IMR-90 (cell line): Measurements from ENCODE around the gene FHAD1. TPM values are rescaled to one million over a fixed set of nuclear protein-coding genes. Genes with fewer than 3 reads are reported as not detected.
A peak's percentile ranks its signal among the peaks of the same experiment; 100 is the strongest.

Experiments
- ATAC-seq: fragments of 200-7000 bp; cut with Tn5 transposase; 2 replicates; pipeline ENCODE4 v1.9.1; 2020; ENCODE audit warnings: low read depth, mild to moderate bottlenecking, moderate library complexity
- BruUV-seq: library from RNA; stranded (reverse); fragments of 400-500 nt; replicated peaks from 2 replicates; lab custom pipeline; 2021; lab: Mats Ljungman, UMichigan
- CTCF ChIA-PET: fragments of 300-600 bp; formaldehyde crosslinking; extraction: SDS; loops from one replicate; lab custom pipeline; 2021; ENCODE audit warnings: antibody characterized with exemption; lab: Yijun Ruan, JAX
- POLR2A ChIA-PET: fragments of 300-600 bp; sonication (Branson Sonifier 250); formaldehyde crosslinking; loops from one replicate; lab custom pipeline; 2022; ENCODE audit warnings: antibody characterized with exemption; ENCODE audit not compliant: unreplicated experiment; lab: Charles Lee
- DNase-seq: peaks from one replicate; pipeline ENCODE4 v3.0.0; 2013
- H2AFZ ChIP-seq: replicated peaks from 2 replicates; pipeline ENCODE3; 2013; ENCODE audit warnings: low read length, mild to moderate bottlenecking; ENCODE audit not compliant: poor library complexity
- H2AK5ac ChIP-seq: 2 replicates; pipeline ENCODE4 v1.6.1; 2013; ENCODE audit warnings: low read depth, low read length, inconsistent platforms
- H2AK9ac ChIP-seq: replicated peaks from 2 replicates; pipeline ENCODE3; 2013; ENCODE audit warnings: mild to moderate bottlenecking, low read depth, low read length, moderate library complexity; ENCODE audit not compliant: poor library complexity
- H2BK120ac ChIP-seq: 2 replicates; pipeline ENCODE4 v1.6.1; 2013; ENCODE audit warnings: low read depth, low read length, inconsistent platforms
- H2BK15ac ChIP-seq: 3 replicates; pipeline ENCODE4 v1.6.1; 2013; ENCODE audit warnings: low read depth, low read length, inconsistent platforms
- H2BK20ac ChIP-seq: 2 replicates; pipeline ENCODE4 v1.6.1; 2013; ENCODE audit warnings: low read depth, mild to moderate bottlenecking, inconsistent platforms, low read length, moderate library complexity
- H2BK5ac ChIP-seq: 2 replicates; pipeline ENCODE4 v1.6.1; 2013; ENCODE audit warnings: mild to moderate bottlenecking, low read depth, low read length, inconsistent platforms; ENCODE audit not compliant: poor library complexity, severe bottlenecking
- H3K14ac ChIP-seq: replicated peaks from 2 replicates; pipeline ENCODE4 v1.6.1; 2013; ENCODE audit warnings: low read depth, low read length, inconsistent platforms
- H3K18ac ChIP-seq: 2 replicates; pipeline ENCODE4 v1.6.1; 2013; ENCODE audit warnings: low read depth, low read length, control low read depth
- H3K23ac ChIP-seq: 2 replicates; pipeline ENCODE4 v1.6.1; 2013; ENCODE audit warnings: low read depth, low read length, inconsistent platforms
- H3K27ac ChIP-seq: 2 replicates; pipeline ENCODE4 v1.5.1; 2013; ENCODE audit warnings: mild to moderate bottlenecking, control low read depth, low read length; ENCODE audit not compliant: insufficient read depth
- H3K27me3 ChIP-seq: 2 replicates; pipeline ENCODE4 v1.6.1; 2013; ENCODE audit warnings: low read length; ENCODE audit not compliant: control insufficient read depth, insufficient read depth
- H3K36me3 ChIP-seq: 2 replicates; pipeline ENCODE4 v1.6.1; 2013; ENCODE audit warnings: low read length, mixed read lengths; ENCODE audit not compliant: control insufficient read depth, insufficient read depth
- H3K4ac ChIP-seq: 2 replicates; pipeline ENCODE4 v1.6.1; 2013; ENCODE audit warnings: low read depth, low read length, inconsistent platforms
- H3K4me1 ChIP-seq: 2 replicates; pipeline ENCODE4 v1.6.1; 2013; ENCODE audit warnings: low read length, mixed read lengths; ENCODE audit not compliant: control insufficient read depth, insufficient read depth
- H3K4me2 ChIP-seq: 2 replicates; pipeline ENCODE4 v1.6.1; 2013; ENCODE audit warnings: low read depth, mild to moderate bottlenecking, control low read depth, low read length, moderate library complexity
- H3K4me3 ChIP-seq: 2 replicates; pipeline ENCODE4 v1.5.1; 2013; ENCODE audit warnings: low read depth, mild to moderate bottlenecking, control low read depth, low read length, moderate library complexity; ENCODE audit not compliant: insufficient read depth
- H3K56ac ChIP-seq: 2 replicates; pipeline ENCODE4 v1.6.1; 2013; ENCODE audit warnings: low read length, inconsistent platforms; ENCODE audit not compliant: insufficient read depth; ENCODE audit errors: extremely low read depth
- H3K79me1 ChIP-seq, 2 experiments: 2 replicates each; pipeline ENCODE4 v1.6.1; 2013; ENCODE audit warnings: low read length in 2 of 2, inconsistent platforms in 1 of 2, low read depth in 1 of 2
- H3K9ac ChIP-seq: 2 replicates; pipeline ENCODE4 v1.6.1; 2013; ENCODE audit warnings: low read depth, low read length, control low read depth
- H3K9me1 ChIP-seq: 2 replicates; pipeline ENCODE4 v1.6.1; 2013; ENCODE audit warnings: low read length, inconsistent platforms; ENCODE audit not compliant: insufficient read depth
- H3K9me3 ChIP-seq: 2 replicates; pipeline ENCODE4 v1.6.1; 2013; ENCODE audit warnings: low read length; ENCODE audit not compliant: control insufficient read depth, insufficient read depth
- H4K20me1 ChIP-seq: 2 replicates; pipeline ENCODE4 v1.6.1; 2013; ENCODE audit warnings: low read length, inconsistent platforms; ENCODE audit not compliant: insufficient read depth
- H4K5ac ChIP-seq: 2 replicates; pipeline ENCODE4 v1.6.1; 2013; ENCODE audit warnings: mild to moderate bottlenecking, low read depth, low read length, control low read depth
- H4K8ac ChIP-seq, 2 experiments: 2 replicates each; pipeline ENCODE4 v1.6.1; 2013; ENCODE audit warnings: low read depth in 2 of 2, low read length in 2 of 2, control low read depth in 1 of 2, inconsistent platforms in 1 of 2
- H4K91ac ChIP-seq: 2 replicates; pipeline ENCODE4 v1.6.1; 2013; ENCODE audit warnings: low read depth, low read length, inconsistent platforms; ENCODE audit not compliant: insufficient read depth
- BHLHE40 ChIP-seq: fragments of 150-350 bp; IDR thresholded peaks from 2 replicates; pipeline ENCODE4 v1.6.1; 2016; ENCODE audit warnings: mild to moderate bottlenecking, low read depth, low read length
- CEBPB ChIP-seq: IDR thresholded peaks from 2 replicates; pipeline ENCODE4 v1.6.1; 2012; ENCODE audit warnings: low read depth, low read length, improper control_type of control experiment
- FOS ChIP-seq: fragments of 150-350 bp; IDR thresholded peaks from 2 replicates; pipeline ENCODE4 v1.6.1; 2016; ENCODE audit warnings: low read depth, low read length
- MXI1 ChIP-seq: IDR thresholded peaks from 2 replicates; pipeline ENCODE4 v1.6.1; 2012; ENCODE audit warnings: low read depth, mild to moderate bottlenecking, low read length, moderate library complexity, borderline replicate concordance
- NFE2L2 ChIP-seq: fragments of 150-350 bp; IDR thresholded peaks from 2 replicates; pipeline ENCODE4 v1.6.1; 2016; ENCODE audit warnings: low read depth, mild to moderate bottlenecking, low read length
- RAD21 ChIP-seq: IDR thresholded peaks from 2 replicates; pipeline ENCODE4 v1.6.1; 2012; ENCODE audit warnings: low read length, improper control_type of control experiment
- RCOR1 ChIP-seq: IDR thresholded peaks from 2 replicates; pipeline ENCODE4 v1.6.1; 2012; ENCODE audit warnings: mild to moderate bottlenecking, low read length, improper control_type of control experiment; ENCODE audit not compliant: insufficient replicate concordance
- RFX5 ChIP-seq: IDR thresholded peaks from 2 replicates; pipeline ENCODE4 v1.8.0; 2012; ENCODE audit warnings: low read depth, mild to moderate bottlenecking, low read length, moderate library complexity
- SMC3 ChIP-seq: fragments of 150-350 bp; IDR thresholded peaks from 2 replicates; pipeline ENCODE4 v1.6.1; 2016; ENCODE audit warnings: low read depth, mild to moderate bottlenecking, antibody characterized with exemption, low read length, moderate library complexity
- WGBS, 2 experiments: methylation state at CpG; one replicate each; pipeline versions ENCODE4 v1.1.5 to v1.1.7; 2013; ENCODE audit warnings: missing lambda C conversion rate in 2 of 2; ENCODE audit not compliant: insufficient read length in 1 of 2; ENCODE audit errors: extremely low coverage in 2 of 2; 5-methylcytosine and 5-hydroxymethylcytosine counted together
- dilution Hi-C: fragments of 300-500 bp; cut with HindIII; formaldehyde crosslinking; loops from one replicate; pipeline ENCODE4 v1.14.3; 2018; ENCODE audit warnings: low sequenced_read_pairs; ENCODE audit not compliant: unreplicated experiment
- in situ Hi-C: fragments of 300-500 bp; cut with MboI; formaldehyde crosslinking; loops from 3 replicates; pipeline ENCODE4 v1.14.3; 2019; ENCODE audit warnings: low sequenced_read_pairs, inconsistent platforms, mixed read lengths
- intact Hi-C: fragments of 100-400 bp; cut with micrococcal nuclease; formaldehyde crosslinking; loops from 2 replicates; pipeline ENCODE4 v1.10.0; 2022
- polyA plus RNA-seq, 3 experiments: library from polyadenylated mRNA; depleted of rRNA; stranded (reverse); fragments of >200 nt; gene quantifications; 2 replicates each; pipeline ENCODE4 v1.2.3, GENCODE V29; 2012; ENCODE audit warnings: low replicate concordance in 1 of 3
- total RNA-seq: library from RNA; depleted of rRNA; stranded (reverse); fragments of >200 nt; gene quantifications from 2 replicates; pipeline ENCODE4 v1.2.3, GENCODE V29; 2012
- TF ChIP-seq, protein P1 (sequence below): conservative IDR thresholded peaks from 2 replicates; pipeline ENCODE4 v1.5.1; 2012; ENCODE audit warnings: mild to moderate bottlenecking, low read depth, low read length, improper control_type of control experiment
- TF ChIP-seq, protein P2 (sequence below): fragments of 150-350 bp; IDR thresholded peaks from 2 replicates; pipeline ENCODE4 v1.6.1; 2016; ENCODE audit warnings: low read depth, mild to moderate bottlenecking, low read length, moderate library complexity, borderline replicate concordance
- TF ChIP-seq, protein P3 (sequence below): fragments of 150-350 bp; IDR thresholded peaks from 2 replicates; pipeline ENCODE4 v1.6.1; 2017; ENCODE audit warnings: mild to moderate bottlenecking, antibody characterized with exemption, low read length, low read depth

FHAD1 gene
- total and polyA plus RNA-seq, 2 of the 4 experiments (the other 2 are of a cell fraction) = not detected

DNA sequence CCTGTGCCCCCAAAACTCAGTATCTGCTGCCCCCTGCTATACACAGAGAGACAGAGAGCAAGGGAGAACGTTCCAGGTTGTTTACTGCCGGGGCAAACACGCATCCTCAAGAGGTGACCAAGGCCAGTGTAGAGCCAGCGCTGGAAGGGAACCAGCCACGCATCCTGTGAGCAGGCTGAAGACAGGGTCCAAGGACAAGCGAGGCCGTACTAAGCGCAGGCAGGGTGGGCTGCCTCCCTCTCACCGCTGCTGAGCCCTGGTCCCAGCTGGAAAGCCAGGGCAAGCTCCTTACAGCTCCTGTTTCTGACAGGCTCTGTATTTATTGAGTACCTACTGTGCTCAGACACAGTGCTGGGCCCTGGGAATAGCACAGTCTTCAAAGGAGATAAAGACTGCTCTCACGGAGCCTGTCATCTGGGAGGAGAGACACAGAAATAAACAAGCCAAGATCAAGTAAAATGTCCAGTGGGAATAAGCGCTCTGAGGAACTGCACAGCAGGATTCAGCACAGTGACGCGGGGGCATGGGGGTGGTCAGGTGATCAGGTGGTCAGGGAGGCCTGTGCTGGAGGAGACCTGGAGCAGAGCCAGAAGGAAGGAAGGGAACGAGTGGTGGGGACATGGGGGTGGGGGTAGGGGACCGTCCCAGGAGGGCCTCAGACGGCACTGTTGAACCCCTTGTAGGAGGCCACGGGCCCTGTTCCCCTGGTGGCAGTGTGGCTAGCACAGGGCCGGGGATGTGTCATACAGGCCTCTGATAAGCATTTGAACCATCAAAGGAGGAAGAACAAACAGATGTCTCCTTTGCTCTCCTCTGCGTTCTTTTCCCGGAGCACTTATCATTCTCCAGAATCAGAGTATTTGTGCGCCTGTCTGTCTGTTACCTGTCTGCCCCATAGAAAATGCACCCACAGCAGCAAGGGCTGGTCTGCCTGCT is 124.9 kb downstream of the FHAD1 start:
- no peaks in the 10 kb centered on the region for H3K79me1 ChIP-seq
- no peak overlapping the region; the same call in 1 of the 2 replicates for H3K4me2 ChIP-seq
- H4K20me1 ChIP-seq = no peaks in the 10 kb centered on the region
- no peak overlapping the region for H3K14ac ChIP-seq
- ChIA-PET CTCF (no interaction called here), POLR2A (no interaction called here)
- H2AFZ ChIP-seq = peak overlapping the region; percentile 57
- no peaks in the 10 kb centered on the region for H3K27me3 ChIP-seq
- H3K27ac ChIP-seq = no peak overlapping the region
- peak overlapping the region; percentile 29 for H2AK9ac ChIP-seq
- BruUV-seq = no TSS peak
- H4K91ac ChIP-seq = no peak overlapping the region
- no peak overlapping the region for H3K56ac ChIP-seq
- no peak overlapping the region for H2BK15ac ChIP-seq
- no peaks in the 10 kb centered on the region for H3K36me3 ChIP-seq
- ATAC-seq (peak; percentile 40; the same call in 1 of the 2 replicates), DNase-seq (no peak)
- no peak overlapping the region for H3K4me3 ChIP-seq
- H2AK5ac ChIP-seq = 0 out of 2 replicates have a peak overlapping the region, but pooled peaks have one; percentile 24
- peak overlapping the region; percentile 20; the same call in 1 of the 2 replicates for H3K4ac ChIP-seq
- H3K23ac ChIP-seq = no peak overlapping the region
- intact Hi-C loops (no loop called here), in situ Hi-C loops (no loop called here), dilution Hi-C loops (no loop called here)
- no peak overlapping the region; the same call in 1 of the 2 replicates for H4K5ac ChIP-seq
- TF ChIP-seq MXI1 (no peak), NFE2L2 (no peak), BHLHE40 (no peak), RFX5 (no peak), FOS (no peak), RCOR1 (no peak), SMC3 (no peak), CEBPB (no peak), RAD21 (no peak)
- TF ChIP-seq, protein P1, sequence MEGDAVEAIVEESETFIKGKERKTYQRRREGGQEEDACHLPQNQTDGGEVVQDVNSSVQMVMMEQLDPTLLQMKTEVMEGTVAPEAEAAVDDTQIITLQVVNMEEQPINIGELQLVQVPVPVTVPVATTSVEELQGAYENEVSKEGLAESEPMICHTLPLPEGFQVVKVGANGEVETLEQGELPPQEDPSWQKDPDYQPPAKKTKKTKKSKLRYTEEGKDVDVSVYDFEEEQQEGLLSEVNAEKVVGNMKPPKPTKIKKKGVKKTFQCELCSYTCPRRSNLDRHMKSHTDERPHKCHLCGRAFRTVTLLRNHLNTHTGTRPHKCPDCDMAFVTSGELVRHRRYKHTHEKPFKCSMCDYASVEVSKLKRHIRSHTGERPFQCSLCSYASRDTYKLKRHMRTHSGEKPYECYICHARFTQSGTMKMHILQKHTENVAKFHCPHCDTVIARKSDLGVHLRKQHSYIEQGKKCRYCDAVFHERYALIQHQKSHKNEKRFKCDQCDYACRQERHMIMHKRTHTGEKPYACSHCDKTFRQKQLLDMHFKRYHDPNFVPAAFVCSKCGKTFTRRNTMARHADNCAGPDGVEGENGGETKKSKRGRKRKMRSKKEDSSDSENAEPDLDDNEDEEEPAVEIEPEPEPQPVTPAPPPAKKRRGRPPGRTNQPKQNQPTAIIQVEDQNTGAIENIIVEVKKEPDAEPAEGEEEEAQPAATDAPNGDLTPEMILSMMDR = no peak
- TF ChIP-seq, protein P2, sequence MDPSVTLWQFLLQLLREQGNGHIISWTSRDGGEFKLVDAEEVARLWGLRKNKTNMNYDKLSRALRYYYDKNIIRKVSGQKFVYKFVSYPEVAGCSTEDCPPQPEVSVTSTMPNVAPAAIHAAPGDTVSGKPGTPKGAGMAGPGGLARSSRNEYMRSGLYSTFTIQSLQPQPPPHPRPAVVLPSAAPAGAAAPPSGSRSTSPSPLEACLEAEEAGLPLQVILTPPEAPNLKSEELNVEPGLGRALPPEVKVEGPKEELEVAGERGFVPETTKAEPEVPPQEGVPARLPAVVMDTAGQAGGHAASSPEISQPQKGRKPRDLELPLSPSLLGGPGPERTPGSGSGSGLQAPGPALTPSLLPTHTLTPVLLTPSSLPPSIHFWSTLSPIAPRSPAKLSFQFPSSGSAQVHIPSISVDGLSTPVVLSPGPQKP = no peak
- TF ChIP-seq, protein P3, sequence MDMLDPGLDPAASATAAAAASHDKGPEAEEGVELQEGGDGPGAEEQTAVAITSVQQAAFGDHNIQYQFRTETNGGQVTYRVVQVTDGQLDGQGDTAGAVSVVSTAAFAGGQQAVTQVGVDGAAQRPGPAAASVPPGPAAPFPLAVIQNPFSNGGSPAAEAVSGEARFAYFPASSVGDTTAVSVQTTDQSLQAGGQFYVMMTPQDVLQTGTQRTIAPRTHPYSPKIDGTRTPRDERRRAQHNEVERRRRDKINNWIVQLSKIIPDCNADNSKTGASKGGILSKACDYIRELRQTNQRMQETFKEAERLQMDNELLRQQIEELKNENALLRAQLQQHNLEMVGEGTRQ = no peak
- no peak overlapping the region for H2BK5ac ChIP-seq
- H3K9me1 ChIP-seq = no peaks in the 10 kb centered on the region
- H3K9me3 ChIP-seq = no peaks in the 10 kb centered on the region
- H2BK120ac ChIP-seq = no peak overlapping the region
- no peak overlapping the region for H4K8ac ChIP-seq
- no peak overlapping the region for H3K9ac ChIP-seq
- no peak overlapping the region; the same call in 1 of the 2 replicates for H3K18ac ChIP-seq
- H3K4me1 ChIP-seq = peaks cover 8% of the 10 kb centered on the region; the same call in 1 of the 2 replicates
- WGBS, 2 experiments = 57% methylated on average over 12 of the region's 21 CpGs; no CpG with 5 or more reads in 1 of the 2 experiments
- H2BK20ac ChIP-seq = no peak overlapping the region
